ENCODE results near the gene RIOX2. TPM values are rescaled to one million over a fixed set of nuclear protein-coding genes. Genes with fewer than 3 reads are reported as not detected.

The RIOX2 gene
- total and polyA plus RNA-seq, 2 donors (not counting 1 experiment from before 2014, with no cell fraction given) = 23.7 to 46.1 TPM

DNA sequence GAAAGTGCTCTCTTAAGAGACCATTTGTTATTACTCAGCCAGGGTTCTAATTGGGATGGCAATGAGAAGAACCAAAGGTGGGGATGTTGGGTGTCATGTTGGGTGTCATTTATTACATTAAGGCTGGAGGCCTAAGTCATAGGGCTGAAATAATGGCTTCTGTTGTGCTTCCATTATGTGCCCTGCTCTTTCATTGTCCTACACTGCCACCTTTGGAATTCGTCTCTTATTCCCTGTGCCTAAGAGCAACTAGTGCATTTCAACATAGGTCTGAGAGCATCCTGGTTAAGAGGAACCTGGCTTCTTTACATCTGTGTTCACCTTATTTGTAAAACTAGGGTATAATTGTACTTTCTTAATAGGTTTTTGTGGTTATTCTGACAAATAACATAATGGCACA, 32.2 kb downstream of the RIOX2 start:
- Histone ChIP-seq H4K20me1 (ENCODE audit: control insufficient read depth, extremely low read depth, insufficient read depth, low read length) (no peaks in the 10 kb centered on the region), H3K4me3 (replicated peaks in 1 of 4; ENCODE audit: control extremely low read depth in 1 of 4, insufficient read depth in 1 of 4, low read depth in 3 of 4, low read length in 4 of 4) (no peak overlapping the region), H3K4me2 (ENCODE audit: extremely low read depth, insufficient read depth, low read length) (no peak overlapping the region), H3K9ac (ENCODE audit: insufficient read depth, low read length) (no peak overlapping the region), H3K27me3 (ENCODE audit: control insufficient read depth, insufficient read depth, low read length) (no peaks in the 10 kb centered on the region), H2AFZ (ENCODE audit: low read length) (no peak overlapping the region), H3K9me3 (ENCODE audit: control insufficient read depth, insufficient read depth, low read depth, low read length) (no peaks in the 10 kb centered on the region), H3K27ac (ENCODE audit: insufficient read depth, low read length) (no peak overlapping the region), H3K4me1 (ENCODE audit: control insufficient read depth, extremely low read depth, insufficient read depth, low read length) (no peaks in the 10 kb centered on the region), H3K36me3 (ENCODE audit: control insufficient read depth, insufficient read depth, low read length) (no peaks in the 10 kb centered on the region), H3K79me2 (ENCODE audit: control insufficient read depth, insufficient read depth, low read length) (no peaks in the 10 kb centered on the region)
- DNase-seq (ENCODE audit: low read depth in 2 of 2) = no peak
- TF ChIP-seq EZH2 (IDR thresholded peaks at IDR 0.05; ENCODE audit: low read length, missing control alignments) = no peak
- TF ChIP-seq, protein P1, sequence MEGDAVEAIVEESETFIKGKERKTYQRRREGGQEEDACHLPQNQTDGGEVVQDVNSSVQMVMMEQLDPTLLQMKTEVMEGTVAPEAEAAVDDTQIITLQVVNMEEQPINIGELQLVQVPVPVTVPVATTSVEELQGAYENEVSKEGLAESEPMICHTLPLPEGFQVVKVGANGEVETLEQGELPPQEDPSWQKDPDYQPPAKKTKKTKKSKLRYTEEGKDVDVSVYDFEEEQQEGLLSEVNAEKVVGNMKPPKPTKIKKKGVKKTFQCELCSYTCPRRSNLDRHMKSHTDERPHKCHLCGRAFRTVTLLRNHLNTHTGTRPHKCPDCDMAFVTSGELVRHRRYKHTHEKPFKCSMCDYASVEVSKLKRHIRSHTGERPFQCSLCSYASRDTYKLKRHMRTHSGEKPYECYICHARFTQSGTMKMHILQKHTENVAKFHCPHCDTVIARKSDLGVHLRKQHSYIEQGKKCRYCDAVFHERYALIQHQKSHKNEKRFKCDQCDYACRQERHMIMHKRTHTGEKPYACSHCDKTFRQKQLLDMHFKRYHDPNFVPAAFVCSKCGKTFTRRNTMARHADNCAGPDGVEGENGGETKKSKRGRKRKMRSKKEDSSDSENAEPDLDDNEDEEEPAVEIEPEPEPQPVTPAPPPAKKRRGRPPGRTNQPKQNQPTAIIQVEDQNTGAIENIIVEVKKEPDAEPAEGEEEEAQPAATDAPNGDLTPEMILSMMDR (conservative IDR thresholded peaks at IDR 0.05 in 1 of 2, IDR thresholded peaks at IDR 0.05 in 1 of 2; ENCODE audit: low read depth in 1 of 2, low read length in 2 of 2) = no peak

DNA sequence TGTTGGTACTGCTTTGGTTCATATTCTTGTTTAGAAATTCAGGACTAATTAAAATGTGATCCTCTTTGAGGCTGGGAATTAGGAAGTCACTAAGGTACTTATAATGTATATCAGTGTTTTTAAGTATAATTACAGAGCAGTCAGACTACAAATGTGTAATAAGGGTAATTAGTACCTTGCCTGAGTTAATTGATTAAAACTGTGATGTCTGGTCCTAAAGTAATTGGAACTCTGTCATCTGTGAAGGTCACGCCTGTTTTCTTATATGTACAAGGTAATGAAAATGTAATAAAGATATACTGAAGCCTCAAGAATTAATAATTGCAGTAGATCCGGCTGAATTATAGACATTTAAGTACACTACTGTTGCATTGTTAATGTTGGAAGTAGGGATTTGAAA, 32.8 kb downstream of the RIOX2 start:
- H3K9me3 ChIP-seq (ENCODE audit: control insufficient read depth, insufficient read depth, low read depth, low read length) = no peaks in the 10 kb centered on the region
- H3K9ac ChIP-seq (ENCODE audit: insufficient read depth, low read length) = no peak overlapping the region
- TF ChIP-seq, protein P1 (conservative IDR thresholded peaks at IDR 0.05 in 1 of 2, IDR thresholded peaks at IDR 0.05 in 1 of 2; ENCODE audit: low read depth in 1 of 2, low read length in 2 of 2) = no peak
- no peak for TF ChIP-seq EZH2 (IDR thresholded peaks at IDR 0.05; ENCODE audit: low read length, missing control alignments)
- H3K27ac ChIP-seq (ENCODE audit: insufficient read depth, low read length) = no peak overlapping the region
- no peaks in the 10 kb centered on the region for H4K20me1 ChIP-seq (ENCODE audit: control insufficient read depth, extremely low read depth, insufficient read depth, low read length)
- no peaks in the 10 kb centered on the region for H3K79me2 ChIP-seq (ENCODE audit: control insufficient read depth, insufficient read depth, low read length)
- H3K36me3 ChIP-seq (ENCODE audit: control insufficient read depth, insufficient read depth, low read length) = no peaks in the 10 kb centered on the region
- no peak for DNase-seq (ENCODE audit: low read depth in 2 of 2)
- H3K4me3 ChIP-seq (replicated peaks in 1 of 4; ENCODE audit: control extremely low read depth in 1 of 4, insufficient read depth in 1 of 4, low read depth in 3 of 4, low read length in 4 of 4) = no peak overlapping the region
- no peaks in the 10 kb centered on the region for H3K27me3 ChIP-seq (ENCODE audit: control insufficient read depth, insufficient read depth, low read length)
- H3K4me1 ChIP-seq (ENCODE audit: control insufficient read depth, extremely low read depth, insufficient read depth, low read length) = no peaks in the 10 kb centered on the region
- H2AFZ ChIP-seq (ENCODE audit: low read length) = no peak overlapping the region
- H3K4me2 ChIP-seq (ENCODE audit: extremely low read depth, insufficient read depth, low read length) = no peak overlapping the region

DNA sequence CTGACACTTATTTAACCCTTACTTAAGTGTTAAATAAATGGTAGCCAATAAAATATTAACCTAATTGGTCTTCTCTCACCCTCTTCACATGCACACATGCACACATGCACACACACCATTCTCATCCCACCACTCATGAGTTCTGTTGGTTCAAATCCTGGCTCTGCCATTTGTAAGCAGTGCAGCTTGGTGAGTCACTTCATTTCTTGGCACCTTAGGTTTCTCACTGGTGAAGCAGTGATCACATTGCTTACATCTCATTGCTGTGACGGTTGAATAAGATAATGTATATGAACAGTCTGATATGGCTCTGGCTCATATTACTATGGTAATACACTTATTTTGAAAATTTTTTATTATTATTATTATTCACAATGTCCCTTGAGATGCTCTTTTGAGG, 33.8 kb downstream of the RIOX2 start:
- H3K4me1 ChIP-seq (ENCODE audit: control insufficient read depth, extremely low read depth, insufficient read depth, low read length) = no peaks in the 10 kb centered on the region
- no peaks in the 10 kb centered on the region for H4K20me1 ChIP-seq (ENCODE audit: control insufficient read depth, extremely low read depth, insufficient read depth, low read length)
- H3K4me3 ChIP-seq (replicated peaks in 1 of 4; ENCODE audit: control extremely low read depth in 1 of 4, insufficient read depth in 1 of 4, low read depth in 3 of 4, low read length in 4 of 4) = no peak overlapping the region
- no peak overlapping the region for H3K27ac ChIP-seq (ENCODE audit: insufficient read depth, low read length)
- no peaks in the 10 kb centered on the region for H3K9me3 ChIP-seq (ENCODE audit: control insufficient read depth, insufficient read depth, low read depth, low read length)
- no peak overlapping the region for H3K9ac ChIP-seq (ENCODE audit: insufficient read depth, low read length)
- DNase-seq (ENCODE audit: low read depth in 2 of 2) = peak in 1 of 2 donors; percentile 27
- H3K79me2 ChIP-seq (ENCODE audit: control insufficient read depth, insufficient read depth, low read length) = no peaks in the 10 kb centered on the region
- H3K36me3 ChIP-seq (ENCODE audit: control insufficient read depth, insufficient read depth, low read length) = no peaks in the 10 kb centered on the region
- no peaks in the 10 kb centered on the region for H3K27me3 ChIP-seq (ENCODE audit: control insufficient read depth, insufficient read depth, low read length)
- H3K4me2 ChIP-seq (ENCODE audit: extremely low read depth, insufficient read depth, low read length) = no peak overlapping the region
- H2AFZ ChIP-seq (ENCODE audit: low read length) = no peak overlapping the region
- no peak for TF ChIP-seq EZH2 (IDR thresholded peaks at IDR 0.05; ENCODE audit: low read length, missing control alignments)
- TF ChIP-seq, protein P1 (conservative IDR thresholded peaks at IDR 0.05 in 1 of 2, IDR thresholded peaks at IDR 0.05 in 1 of 2; ENCODE audit: low read depth in 1 of 2, low read length in 2 of 2) = no peak

Measured in fibroblast of lung (primary cell).